SK-N-DZ (cell line): ENCODE results near the gene SPP2.

Experiments
- DNase-seq: peaks from one replicate; pipeline ENCODE4 v3.0.0-alpha.2; 2015; ENCODE audit warnings: low spot score

Gene SPP2

DNA sequence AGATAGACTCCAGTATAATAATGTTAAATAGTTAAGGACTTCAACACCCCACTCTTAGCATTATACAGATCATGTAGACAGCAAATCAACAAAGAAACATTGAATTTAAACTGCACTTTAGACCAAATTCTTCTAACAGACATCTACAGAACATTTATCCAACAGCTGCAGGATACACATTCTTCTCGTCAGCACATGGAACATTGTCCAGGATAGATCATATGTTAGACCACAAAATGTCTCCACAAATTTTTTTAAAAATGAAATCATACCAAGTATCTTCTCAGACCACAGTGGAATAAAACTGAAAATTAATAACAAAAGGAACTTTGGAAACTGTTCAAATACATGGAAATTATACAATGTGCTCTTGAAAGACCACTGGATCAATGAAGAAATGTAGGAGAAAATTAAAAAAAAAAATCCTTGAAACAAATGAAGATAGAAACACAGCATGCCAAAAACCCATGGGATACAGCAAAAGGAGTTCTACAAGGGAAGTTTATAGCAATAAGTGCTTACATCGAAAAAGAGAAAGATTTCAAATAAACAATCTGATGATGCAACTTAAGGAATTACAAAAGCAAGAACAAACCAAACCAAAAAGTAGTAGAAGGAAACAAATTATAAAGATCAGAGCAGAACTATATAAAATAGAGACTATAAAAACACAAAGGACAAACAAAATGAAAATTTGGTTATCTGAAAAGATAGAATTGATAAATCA lies 12.3 kb upstream of the SPP2 start:
- DNase-seq, result no peak

DNA sequence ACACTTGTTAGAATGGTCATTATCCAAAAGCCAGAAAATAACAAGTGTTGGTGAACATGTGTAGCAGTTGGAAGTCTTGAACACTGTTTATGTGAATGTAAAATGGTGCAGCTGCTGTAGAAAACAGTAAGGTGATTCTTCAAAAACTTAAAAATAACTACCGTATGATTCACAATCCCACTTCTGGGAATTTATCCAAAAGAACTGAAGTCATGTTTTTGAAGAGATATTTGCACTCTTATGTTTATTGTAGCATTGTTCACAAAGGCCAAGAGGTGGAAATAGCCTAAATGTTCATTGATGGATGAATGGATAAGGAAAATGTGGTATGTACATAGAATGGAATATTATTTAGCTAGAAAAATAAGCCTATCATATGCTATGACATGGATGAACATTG lies 6.3 kb upstream of the SPP2 start:
- no peak for DNase-seq

DNA sequence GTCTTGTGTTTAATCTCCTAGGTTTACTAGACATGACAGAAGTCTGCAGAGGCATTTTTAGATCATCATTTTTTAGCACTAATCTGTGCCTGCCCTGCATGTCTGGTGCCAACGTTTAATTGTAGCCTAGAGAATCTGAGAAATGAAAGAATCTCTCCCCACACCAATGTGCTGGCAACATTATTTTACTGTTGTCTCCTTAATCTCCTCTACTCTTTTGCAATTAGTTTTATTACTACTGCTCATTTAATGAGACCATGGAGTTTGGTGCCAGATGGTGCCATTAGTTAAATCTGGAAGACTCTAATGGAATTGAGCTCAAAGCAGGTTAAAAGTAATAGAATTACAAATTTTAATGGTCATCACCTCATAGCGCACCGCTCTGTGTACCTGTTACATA lies 4.0 kb upstream of the SPP2 start:
- no peak for DNase-seq

DNA sequence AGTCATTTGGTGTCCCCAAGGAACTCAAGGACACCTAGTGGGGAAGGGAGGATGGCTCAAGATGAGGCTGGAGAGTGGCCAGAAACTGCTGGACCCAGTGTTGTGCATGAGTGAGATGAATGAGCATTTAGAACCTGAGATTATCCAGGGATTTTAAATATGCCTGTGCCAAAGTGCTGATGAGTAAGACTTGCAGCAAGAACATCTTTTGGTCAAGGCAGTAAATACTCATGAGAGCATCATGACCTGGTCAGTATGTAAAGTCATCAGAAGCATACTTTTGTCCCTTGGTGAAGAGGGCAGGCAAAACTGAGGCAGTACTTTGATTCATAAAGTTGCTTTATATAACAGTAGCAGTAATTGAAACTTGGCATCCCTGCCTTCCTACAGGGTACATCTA lies 3.1 kb upstream of the SPP2 start:
- DNase-seq, result no peak

- DNase-seq, result no peak
Observed at GRCh38 chr2:234048049-234048448, 2.5 kb upstream of the SPP2 start.

GRCh38 chr2:234051374-234052070 lies 1.0 kb downstream of the SPP2 start:
- DNase-seq, result no peak

GRCh38 chr2:234058881-234059280 lies 8.4 kb downstream of the SPP2 start:
- no peak for DNase-seq

GRCh38 chr2:234060236-234060635 lies 9.7 kb downstream of the SPP2 start:
- no peak for DNase-seq

DNA sequence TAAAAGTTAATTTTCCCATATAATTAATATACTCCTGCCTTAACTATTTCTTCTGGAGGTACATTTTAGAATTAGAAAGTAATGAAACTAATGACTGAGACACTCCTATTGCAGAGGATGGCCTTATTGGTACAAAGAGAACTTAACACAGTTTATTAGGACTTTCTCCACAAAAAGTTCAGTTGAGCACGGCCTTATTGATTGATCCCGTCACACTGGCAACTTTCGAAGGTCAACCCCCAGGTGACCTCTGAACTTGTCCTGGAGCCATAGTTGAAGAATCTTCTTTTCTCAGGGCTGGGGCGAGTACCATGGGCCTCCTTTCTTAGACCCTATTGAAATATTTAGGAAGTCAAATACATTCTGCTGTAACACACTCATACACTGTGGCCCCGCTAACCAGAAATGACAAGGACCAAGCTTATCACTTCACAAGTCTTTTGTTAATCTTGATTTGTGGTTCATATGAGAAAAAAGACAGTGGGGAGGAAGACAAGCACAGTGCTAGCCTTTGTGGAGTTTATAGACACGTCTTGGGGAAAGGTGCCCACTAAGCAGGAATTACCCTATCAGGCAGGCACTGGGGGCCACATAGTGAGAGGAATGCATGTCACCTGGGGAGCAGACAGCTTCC lies 11.2 kb downstream of the SPP2 start:
- DNase-seq, result no peak

- DNase-seq, result no peak
Observed at GRCh38 chr2:234066587-234066986, 16.1 kb downstream of the SPP2 start.

DNA sequence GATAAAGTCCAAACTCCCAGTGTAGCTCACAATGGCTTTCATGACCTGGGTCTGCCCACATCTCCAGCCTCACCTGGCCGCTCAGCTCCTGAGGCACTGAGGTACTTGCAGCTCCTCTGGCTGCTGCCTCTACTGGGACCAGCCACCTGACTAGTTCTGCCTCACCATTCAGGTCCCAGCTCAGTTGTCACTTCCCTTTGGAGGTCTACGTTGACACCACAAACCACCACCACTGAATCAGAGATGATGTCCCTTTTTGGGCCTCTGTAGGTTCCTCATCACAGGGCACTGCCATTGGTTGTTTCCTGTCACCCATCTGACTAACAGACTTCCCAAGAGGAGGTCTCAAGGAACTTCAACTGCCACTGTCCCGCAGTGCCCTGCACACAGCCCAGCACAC lies 21.2 kb downstream of the SPP2 start:
- no peak for DNase-seq

- no peak for DNase-seq
Observed at GRCh38 chr2:234072454-234072853, 22.0 kb downstream of the SPP2 start.

- no peak for DNase-seq
Observed at GRCh38 chr2:234074751-234075517, 24.4 kb downstream of the SPP2 start.

DNA sequence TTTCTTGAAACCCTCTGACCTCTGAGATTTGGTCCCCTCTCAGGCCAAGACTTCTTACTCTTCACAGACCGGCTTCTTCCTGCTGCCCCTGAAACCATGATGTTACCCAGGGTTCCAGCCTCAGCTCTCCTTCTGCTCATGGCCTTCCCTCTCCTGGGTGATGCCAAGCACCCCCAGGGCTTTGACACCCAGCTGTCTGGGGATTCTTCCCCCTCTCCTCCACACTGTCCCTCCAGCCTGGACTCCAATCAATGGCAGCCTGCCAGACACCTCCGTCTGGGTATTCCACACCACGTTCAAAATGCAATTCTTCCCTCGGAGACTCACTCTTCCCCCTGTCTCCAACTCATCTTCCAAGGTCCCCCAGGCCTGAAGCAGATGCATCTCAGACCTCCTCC lies 25.0 kb downstream of the SPP2 start:
- no peak for DNase-seq

DNA sequence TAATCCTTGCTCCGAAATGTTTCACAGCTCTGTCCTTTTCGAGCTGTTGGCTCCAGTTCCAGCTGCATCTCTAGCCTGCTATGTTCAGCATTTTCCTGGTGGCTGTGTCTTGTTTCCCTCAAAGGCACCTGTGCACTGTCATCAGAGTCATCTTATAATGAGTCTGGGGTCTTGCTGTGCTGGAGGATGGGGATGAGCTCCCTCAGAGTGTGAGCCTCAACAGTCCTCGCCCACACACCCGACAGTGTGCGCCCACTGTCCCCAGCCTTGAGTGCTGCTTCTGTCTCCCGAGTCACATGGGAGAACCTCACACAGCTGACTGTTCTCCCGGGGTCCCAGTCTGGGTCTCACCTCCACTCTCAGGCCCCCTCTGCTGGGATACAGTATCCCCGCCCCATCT lies 25.4 kb downstream of the SPP2 start:
- no peak for DNase-seq

DNA sequence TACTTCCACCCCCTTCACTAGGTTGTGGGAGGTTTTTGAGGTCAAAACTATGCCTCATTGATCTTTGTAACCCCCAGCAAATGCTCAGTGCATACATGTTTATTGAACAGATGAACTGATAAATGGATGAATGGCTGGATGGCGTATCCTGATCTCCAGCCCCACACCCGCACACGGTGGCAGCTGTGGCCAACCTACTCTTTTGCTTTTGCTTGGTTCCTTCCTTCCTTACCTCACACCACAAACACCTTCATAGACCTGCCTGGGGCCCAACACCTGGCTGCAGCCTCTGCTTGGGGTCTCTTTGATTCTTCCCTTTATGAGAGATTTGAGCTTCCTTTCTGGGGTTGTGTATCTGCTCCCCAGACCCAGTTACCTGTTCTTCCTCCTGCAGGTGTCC lies 25.9 kb downstream of the SPP2 start:
- no peak for DNase-seq

DNA sequence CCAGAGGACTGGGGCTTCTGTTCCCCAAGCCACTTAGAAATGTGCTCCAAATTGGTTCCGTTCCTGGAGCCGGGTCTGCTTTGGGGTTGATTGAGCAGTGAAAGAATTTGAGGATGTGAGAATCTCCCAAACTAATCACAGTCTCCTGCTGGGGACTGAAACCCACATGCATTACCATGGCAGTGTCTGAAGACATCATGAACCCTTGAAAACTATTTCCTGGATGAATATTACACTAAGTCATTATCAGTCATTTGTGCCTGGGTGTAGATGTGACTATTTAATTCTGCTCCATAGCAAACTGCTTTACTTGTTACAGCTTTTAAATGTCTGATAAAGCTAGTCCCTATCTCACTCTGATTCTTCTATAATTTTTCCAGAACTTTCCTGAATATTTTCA lies 27.6 kb downstream of the SPP2 start:
- no peak for DNase-seq

- no peak for DNase-seq
Observed at GRCh38 chr2:234081970-234082822, 31.7 kb downstream of the SPP2 start.

DNA sequence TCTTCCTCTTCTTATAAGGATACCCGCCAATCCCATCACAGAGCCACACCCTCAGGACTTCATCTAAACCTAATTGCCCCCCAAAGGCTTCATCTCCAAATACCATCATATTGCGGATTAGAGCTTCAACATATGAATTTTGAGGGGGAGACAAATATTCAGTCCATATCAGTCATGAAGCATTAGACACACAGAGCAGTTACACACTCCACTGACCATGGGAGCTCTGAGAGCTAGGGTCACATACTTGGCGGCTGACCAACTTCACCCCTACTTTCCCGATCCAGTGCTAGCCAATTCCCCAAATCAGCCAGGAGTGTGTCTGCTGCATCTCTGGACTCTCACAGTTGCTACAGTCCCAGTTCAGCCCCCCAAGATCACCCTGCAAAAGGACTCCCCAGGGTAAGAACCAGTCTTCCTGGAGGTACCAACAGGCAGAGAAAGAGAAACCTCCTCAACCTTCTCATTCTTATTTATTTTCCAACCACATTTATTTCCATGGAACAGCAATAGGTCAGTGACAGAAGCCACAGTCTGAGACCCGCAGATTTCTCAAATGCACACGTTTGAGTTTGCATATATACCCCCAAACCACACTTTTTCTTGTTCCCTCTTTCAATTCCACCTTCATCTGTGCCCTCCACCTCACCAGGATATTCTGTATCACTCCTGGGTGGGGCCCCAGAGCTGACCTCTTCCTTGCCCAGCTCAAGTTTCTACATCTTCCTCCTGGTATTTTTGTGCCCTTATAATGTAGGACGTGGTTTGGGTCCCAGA lies 33.3 kb downstream of the SPP2 start:
- no peak for DNase-seq

GRCh38 chr2:234091432-234091879 lies 41.0 kb downstream of the SPP2 start:
- no peak for DNase-seq
